Measurements from ENCODE around the gene OSBPL7. TPM values are rescaled to one million over a fixed set of nuclear protein-coding genes. Genes with fewer than 3 reads are reported as not detected.

Gene OSBPL7
- total RNA-seq, 1 experiment from 2014 or later, result 20.5 TPM

GRCh38 chr17:47792457-47792856 is 29.1 kb downstream of the OSBPL7 start:
- Histone ChIP-seq H3K4me2 (ENCODE audit: low read length) (no peak overlapping the region), H3K4me3 (replicated peaks in 1 of 2; ENCODE audit: low read depth in 1 of 2, low read length in 2 of 2) (no peak overlapping the region), H3K9ac (ENCODE audit: low read length) (no peak overlapping the region), H3K27ac (ENCODE audit: low read depth, low read length) (no peak overlapping the region), H3K9me3 (ENCODE audit: control insufficient read depth in 1 of 2, insufficient read depth in 1 of 2, low read depth in 1 of 2, low read length in 2 of 2) (no peaks in the 10 kb centered on the region), H3K4me1 (ENCODE audit: control insufficient read depth in 1 of 2, insufficient read depth in 2 of 2, low read length in 2 of 2) (peaks cover 0 to 4% of the 10 kb centered on the region in 2 experiments; a peak in 1 of 4 replicates), H3K27me3 (ENCODE audit: insufficient read depth, low read length) (peaks cover 63% of the 10 kb centered on the region), H4K20me1 (ENCODE audit: insufficient read depth) (no peaks in the 10 kb centered on the region), H3K36me3 (ENCODE audit: control insufficient read depth in 1 of 2, insufficient read depth in 2 of 2, low read length in 2 of 2) (no peaks in the 10 kb centered on the region), H3K79me2 (ENCODE audit: insufficient read depth, low read length) (no peaks in the 10 kb centered on the region), H2AFZ (ENCODE audit: low read depth, low read length, poor library complexity, severe bottlenecking) (no peak overlapping the region), H3K9me2 (ENCODE audit: insufficient read depth) (no peaks in the 10 kb centered on the region)
- no peak for TF ChIP-seq ELF1 (IDR thresholded peaks at IDR 0.05; ENCODE audit: borderline replicate concordance, low read depth)
- no peak for TF ChIP-seq RAD21 (IDR thresholded peaks at IDR 0.05; ENCODE audit: low read depth)
- no peak for TF ChIP-seq SIN3A (IDR thresholded peaks at IDR 0.05; ENCODE audit: low read depth)
- TF ChIP-seq POLR2A (IDR thresholded peaks at IDR 0.05; ENCODE audit: borderline replicate concordance, extremely low read depth, insufficient read depth, insufficient read length), result no peak
- TF ChIP-seq CBX3 (IDR thresholded peaks at IDR 0.05; ENCODE audit: low read depth), result no peak
- TF ChIP-seq EZH2phosphoT487 (IDR thresholded peaks at IDR 0.05; ENCODE audit: borderline replicate concordance), result no peak
- TF ChIP-seq SP1 (IDR thresholded peaks at IDR 0.05; ENCODE audit: low read depth), result no peak
- no peak for TF ChIP-seq YY1 (IDR thresholded peaks at IDR 0.05; ENCODE audit: extremely low read depth, insufficient replicate concordance, low read depth, low read length)
- no peak for TF ChIP-seq ZFX (IDR thresholded peaks at IDR 0.05)
- intact Hi-C loops (cut with micrococcal nuclease), result loop anchor here (5.0 kb wide), 1 partner anchor 40 kb away; no protein-coding TSS in a partner anchor
- no TSS peak for BruUV-seq (replicated peaks)
- ChIA-PET POLR2A (no interaction called here), RAD21 (ENCODE audit: low non-redundant PET in 1 of 2, low total read pairs in 2 of 2, uncharacterized antibody in 2 of 2, unreplicated experiment in 2 of 2) (no interaction called here), CTCF (no interaction called here)
- ATAC-seq (no peak), DNase-seq (ENCODE audit: low read depth, low spot score) (no peak)

- Histone ChIP-seq H3K4me1 (ENCODE audit: control insufficient read depth in 1 of 2, insufficient read depth in 2 of 2, low read length in 2 of 2) (peaks cover 0 to 4% of the 10 kb centered on the region in 2 experiments; a peak in 1 of 4 replicates), H3K9me2 (ENCODE audit: insufficient read depth) (no peaks in the 10 kb centered on the region), H2AFZ (ENCODE audit: low read depth, low read length, poor library complexity, severe bottlenecking) (no peak overlapping the region), H4K20me1 (ENCODE audit: insufficient read depth) (no peaks in the 10 kb centered on the region), H3K27me3 (ENCODE audit: insufficient read depth, low read length) (peaks cover 63% of the 10 kb centered on the region), H3K79me2 (ENCODE audit: insufficient read depth, low read length) (no peaks in the 10 kb centered on the region), H3K36me3 (ENCODE audit: control insufficient read depth in 1 of 2, insufficient read depth in 2 of 2, low read length in 2 of 2) (no peaks in the 10 kb centered on the region), H3K4me2 (ENCODE audit: low read length) (no peak overlapping the region), H3K4me3 (replicated peaks in 1 of 2; ENCODE audit: low read depth in 1 of 2, low read length in 2 of 2) (no peak overlapping the region), H3K27ac (ENCODE audit: low read depth, low read length) (no peak overlapping the region), H3K9ac (ENCODE audit: low read length) (no peak overlapping the region), H3K9me3 (ENCODE audit: control insufficient read depth in 1 of 2, insufficient read depth in 1 of 2, low read depth in 1 of 2, low read length in 2 of 2) (no peaks in the 10 kb centered on the region)
- intact Hi-C loops (cut with micrococcal nuclease), result loop anchor here (5.0 kb wide), 1 partner anchor 39 kb away; no protein-coding TSS in a partner anchor
- no peak for TF ChIP-seq CBX3 (IDR thresholded peaks at IDR 0.05; ENCODE audit: low read depth)
- no peak for TF ChIP-seq EZH2phosphoT487 (IDR thresholded peaks at IDR 0.05; ENCODE audit: borderline replicate concordance)
- no peak for ATAC-seq
- no TSS peak for BruUV-seq (replicated peaks)
- CTCF ChIA-PET, result no interaction called here
- POLR2A ChIA-PET, result no interaction called here
- RAD21 ChIA-PET (ENCODE audit: low non-redundant PET in 1 of 2, low total read pairs in 2 of 2, uncharacterized antibody in 2 of 2, unreplicated experiment in 2 of 2), result no interaction called here
- DNase-seq (ENCODE audit: low read depth, low spot score), result no peak
These were observed 30.6 kb downstream of the OSBPL7 start for GRCh38 chr17:47791025-47791424.

Data from HCT116 (cell line).